ENCODE measurements around the gene WDR81.

DNA sequence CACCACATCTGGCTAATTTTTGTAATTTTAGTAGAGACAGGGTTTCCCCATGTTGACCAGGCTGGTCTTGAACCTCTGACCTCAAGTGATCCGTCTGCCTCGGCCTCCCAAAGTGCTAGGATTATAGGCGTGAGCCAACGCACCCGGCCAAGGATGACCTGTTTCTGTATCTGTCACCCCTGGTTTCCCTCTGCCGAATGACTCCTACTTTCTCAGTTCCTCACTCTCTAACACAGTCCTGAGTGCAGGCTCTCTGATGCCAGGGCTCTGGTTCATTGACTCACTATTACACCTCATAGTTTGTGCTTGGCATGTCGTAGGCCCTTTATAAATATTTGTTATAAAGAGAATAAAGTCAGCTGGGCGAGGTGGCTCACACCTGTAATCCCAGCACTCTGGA, 29.1 kb upstream of the WDR81 start:
- TF ChIP-seq, protein P1, sequence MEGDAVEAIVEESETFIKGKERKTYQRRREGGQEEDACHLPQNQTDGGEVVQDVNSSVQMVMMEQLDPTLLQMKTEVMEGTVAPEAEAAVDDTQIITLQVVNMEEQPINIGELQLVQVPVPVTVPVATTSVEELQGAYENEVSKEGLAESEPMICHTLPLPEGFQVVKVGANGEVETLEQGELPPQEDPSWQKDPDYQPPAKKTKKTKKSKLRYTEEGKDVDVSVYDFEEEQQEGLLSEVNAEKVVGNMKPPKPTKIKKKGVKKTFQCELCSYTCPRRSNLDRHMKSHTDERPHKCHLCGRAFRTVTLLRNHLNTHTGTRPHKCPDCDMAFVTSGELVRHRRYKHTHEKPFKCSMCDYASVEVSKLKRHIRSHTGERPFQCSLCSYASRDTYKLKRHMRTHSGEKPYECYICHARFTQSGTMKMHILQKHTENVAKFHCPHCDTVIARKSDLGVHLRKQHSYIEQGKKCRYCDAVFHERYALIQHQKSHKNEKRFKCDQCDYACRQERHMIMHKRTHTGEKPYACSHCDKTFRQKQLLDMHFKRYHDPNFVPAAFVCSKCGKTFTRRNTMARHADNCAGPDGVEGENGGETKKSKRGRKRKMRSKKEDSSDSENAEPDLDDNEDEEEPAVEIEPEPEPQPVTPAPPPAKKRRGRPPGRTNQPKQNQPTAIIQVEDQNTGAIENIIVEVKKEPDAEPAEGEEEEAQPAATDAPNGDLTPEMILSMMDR (conservative IDR thresholded peaks at IDR 0.05; ENCODE audit: low read length) = no peak
- TF ChIP-seq EZH2phosphoT487 (IDR thresholded peaks at IDR 0.05; ENCODE audit: borderline replicate concordance) = no peak
